CD14-positive monocyte (primary cell): ENCODE measurements around the gene SPNS3. TPM values are rescaled to one million over a fixed set of nuclear protein-coding genes. Genes with fewer than 3 reads are reported as not detected.

ENCODE experiments used
- DNase-seq, 3 donors: peaks; one replicate each; pipeline ENCODE4 v3.0.0-alpha.2; 2011 to 2022
- H2AFZ ChIP-seq: 2 replicates; pipeline ENCODE4 v1.6.0; 2012; ENCODE audit warnings: mild to moderate bottlenecking, low read depth, low read length, inconsistent platforms; ENCODE audit not compliant: insufficient read depth, poor library complexity, severe bottlenecking
- H3K27ac ChIP-seq, 2 donors: 1 replicate in 1 of 2; 2 replicates in 1 of 2; pipeline ENCODE4 v1.5.1; 2012 to 2013; ENCODE audit warnings: low read length in 2 of 2, control low read depth in 1 of 2, inconsistent platforms in 1 of 2, low read depth in 1 of 2, mild to moderate bottlenecking in 1 of 2
- H3K27me3 ChIP-seq, 2 donors: one replicate each; pipeline versions ENCODE4 v1.6.0 to v1.6.1; 2011 to 2013; ENCODE audit warnings: low read length in 2 of 2; ENCODE audit not compliant: control insufficient read depth in 2 of 2, insufficient read depth in 2 of 2
- H3K36me3 ChIP-seq, 2 donors: replicated peaks in 1 of 2; 1 replicate in 1 of 2; 2 replicates in 1 of 2; pipeline versions ENCODE4 v1.5.1 to v1.6.1; 2012 to 2013; ENCODE audit warnings: low read length in 2 of 2, control low read depth in 1 of 2, inconsistent platforms in 1 of 2, mild to moderate bottlenecking in 1 of 2; ENCODE audit not compliant: insufficient read depth in 2 of 2, control insufficient read depth in 1 of 2
- H3K4me1 ChIP-seq, 2 donors: 1 replicate in 1 of 2; 2 replicates in 1 of 2; pipeline versions ENCODE4 v1.5.1 to v1.6.1; 2012 to 2013; ENCODE audit warnings: low read length in 2 of 2, control low read depth in 1 of 2, inconsistent platforms in 1 of 2, mild to moderate bottlenecking in 1 of 2, moderate library complexity in 1 of 2; ENCODE audit not compliant: insufficient read depth in 2 of 2, control insufficient read depth in 1 of 2
- H3K4me2 ChIP-seq: replicated peaks from 2 replicates; pipeline ENCODE3; 2012; ENCODE audit warnings: low read length, moderate library complexity, mild to moderate bottlenecking; ENCODE audit not compliant: poor library complexity, severe bottlenecking; ENCODE audit errors: extremely low read depth
- H3K4me3 ChIP-seq, 3 experiments: fragments of 200-600 bp in 1 of 3; sonication (generic) in 1 of 3; replicated peaks in 1 of 3; 1 replicate in 2 of 3; 2 replicates in 1 of 3; pipeline ENCODE4 v1.5.1; 2011 to 2013; ENCODE audit warnings: low read length in 3 of 3, mild to moderate bottlenecking in 3 of 3, control low read depth in 2 of 3, low read depth in 2 of 3, inconsistent platforms in 1 of 3, moderate library complexity in 1 of 3
- H3K79me2 ChIP-seq: 2 replicates; pipeline ENCODE4 v1.6.0; 2012; ENCODE audit warnings: mild to moderate bottlenecking, control low read depth, inconsistent platforms, low read length, moderate library complexity; ENCODE audit not compliant: insufficient read depth
- H3K9ac ChIP-seq: 2 replicates; pipeline ENCODE4 v1.6.0; 2017; ENCODE audit warnings: low read length, mild to moderate bottlenecking; ENCODE audit not compliant: insufficient read depth, poor library complexity, severe bottlenecking
- H3K9me3 ChIP-seq, 2 donors: replicated peaks in 1 of 2; 1 replicate in 1 of 2; 2 replicates in 1 of 2; pipeline versions ENCODE4 v1.5.1 to v1.6.1; 2012 to 2013; ENCODE audit warnings: low read length in 2 of 2, control low read depth in 1 of 2; ENCODE audit not compliant: control insufficient read depth in 1 of 2, insufficient read depth in 1 of 2
- H4K20me1 ChIP-seq: 2 replicates; pipeline ENCODE4 v1.6.0; 2012; ENCODE audit warnings: mild to moderate bottlenecking, low read length, control low read depth, moderate library complexity; ENCODE audit not compliant: insufficient read depth
- H3K27ac Mint-ChIP-seq, 7 donors: one replicate each; pipeline ENCODE4 v1.8.0; 2020; ENCODE audit warnings: mild to moderate bottlenecking in 7 of 7, mixed read lengths in 7 of 7, moderate library complexity in 6 of 7, inconsistent platforms in 2 of 7
- H3K27me3 Mint-ChIP-seq, 3 donors: one replicate each; pipeline ENCODE4 v1.8.0; 2021 to 2022; ENCODE audit warnings: low read depth in 3 of 3, mild to moderate bottlenecking in 3 of 3, mixed read lengths in 3 of 3, moderate library complexity in 3 of 3, inconsistent platforms in 1 of 3
- H3K36me3 Mint-ChIP-seq, 2 donors: one replicate each; pipeline ENCODE4 v1.8.0; 2020; ENCODE audit warnings: mixed read lengths in 2 of 2, inconsistent platforms in 1 of 2, mild to moderate bottlenecking in 1 of 2
- H3K4me1 Mint-ChIP-seq: one replicate; pipeline ENCODE4 v1.8.0; 2020; ENCODE audit warnings: mild to moderate bottlenecking, mixed read lengths
- H3K4me3 Mint-ChIP-seq, 2 donors: one replicate each; pipeline ENCODE4 v1.8.0; 2020; ENCODE audit warnings: mild to moderate bottlenecking in 2 of 2, mixed read lengths in 2 of 2, moderate library complexity in 1 of 2
- H3K9me3 Mint-ChIP-seq, 7 donors: one replicate each; pipeline ENCODE4 v1.8.0; 2020 to 2022; ENCODE audit warnings: mixed read lengths in 7 of 7, mild to moderate bottlenecking in 6 of 7, moderate library complexity in 6 of 7, inconsistent platforms in 2 of 7
- CTCF ChIP-seq: fragments of 200-600 bp; IDR thresholded peaks from one replicate; pipeline ENCODE4 v1.8.0; 2022; ENCODE audit warnings: antibody characterized with exemption, mild to moderate bottlenecking
- WGBS: methylation state at CpG from one replicate; pipeline ENCODE4 v1.1.5; 2013; ENCODE audit warnings: missing lambda C conversion rate; ENCODE audit not compliant: insufficient coverage; 5-methylcytosine and 5-hydroxymethylcytosine counted together
- intact Hi-C, 2 donors: fragments of 100-400 bp; cut with micrococcal nuclease; formaldehyde crosslinking; loops; one replicate each; pipeline versions ENCODE4 v1.15.0 to v1.15.1; 2023
- polyA plus RNA-seq, 3 donors: library from polyadenylated mRNA; depleted of rRNA in 1 of 3; unstranded in 2 of 3; stranded (reverse) in 1 of 3; fragments of 300-500 nt in 2 of 3; fragments of >200 nt in 1 of 3; fragmentation: Illumina TruSeq in 2 of 3; gene quantifications; 1 replicate in 2 of 3; 2 replicates in 1 of 3; pipeline ENCODE4 v1.2.3, GENCODE V29; 2012 to 2021

Gene SPNS3
- polyA plus RNA-seq, 3 donors = 2.3 to 5.7 (median 4.5) TPM

- Histone ChIP-seq H3K4me2 (no peak overlapping the region), H3K27ac (no peak overlapping the region), H3K36me3 (no peaks in the 10 kb centered on the region), H4K20me1 (no peaks in the 10 kb centered on the region), H3K9ac (no peak overlapping the region), H2AFZ (no peak overlapping the region), H3K4me3 (no peak overlapping the region), H3K27me3 (peaks cover 14 to 33% of the 10 kb centered on the region in 2 donors), H3K4me1 (peaks cover 25 to 31% of the 10 kb centered on the region in 2 donors), H3K79me2 (no peaks in the 10 kb centered on the region), H3K9me3 (peaks cover 0 to 13% of the 10 kb centered on the region in 2 donors)
- Mint-ChIP-seq H3K27me3 (peaks cover 35 to 54% (median 38%) of the 10 kb centered on the region in 3 donors), H3K36me3 (peaks cover 0 to 5% of the 10 kb centered on the region in 2 donors), H3K4me3 (no peak overlapping the region), H3K27ac (peak overlapping the region in 1 of 7 donors; percentile 15), H3K9me3 (peaks cover 0 to 17% (median 0%) of the 10 kb centered on the region in 7 donors), H3K4me1 (peaks cover 36% of the 10 kb centered on the region)
- DNase-seq = no peak
- TF ChIP-seq CTCF = no peak
- intact Hi-C loops = no loop called here
- 89% methylated on average over 12 of the region's 18 CpGs for WGBS
These were observed 68.9 kb downstream of the SPNS3 start for GRCh38 chr17:4502466-4503154.

- H3K27me3 ChIP-seq = peaks cover 14 to 25% of the 10 kb centered on the region in 2 donors
- intact Hi-C loops = no loop called here
- peaks cover 22 to 26% of the 10 kb centered on the region in 2 donors for H3K4me1 ChIP-seq
- H3K79me2 ChIP-seq = no peaks in the 10 kb centered on the region
- WGBS = 75% methylated on average over 2 of the region's 4 CpGs
- no peak overlapping the region for H3K9ac ChIP-seq
- Mint-ChIP-seq H3K4me1 (peaks cover 33% of the 10 kb centered on the region), H3K9me3 (peaks cover 0 to 14% (median 0%) of the 10 kb centered on the region in 7 donors), H3K27ac (peak overlapping the region in 2 of 7 donors; percentile 15 to 46), H3K27me3 (peaks cover 26 to 47% (median 33%) of the 10 kb centered on the region in 3 donors), H3K4me3 (no peak overlapping the region), H3K36me3 (peaks cover 0 to 5% of the 10 kb centered on the region in 2 donors)
- no peak overlapping the region for H2AFZ ChIP-seq
- no peaks in the 10 kb centered on the region for H3K36me3 ChIP-seq
- peaks cover 0 to 13% of the 10 kb centered on the region in 2 donors for H3K9me3 ChIP-seq
- TF ChIP-seq CTCF = no peak
- no peak overlapping the region for H3K27ac ChIP-seq
- no peaks in the 10 kb centered on the region for H4K20me1 ChIP-seq
- H3K4me2 ChIP-seq = no peak overlapping the region
- DNase-seq = no peak
- no peak overlapping the region for H3K4me3 ChIP-seq
These were observed 69.7 kb downstream of the SPNS3 start for GRCh38 chr17:4503283-4504025.
